COR-L47 (cell line): ENCODE measurements around the gene PTPRD.

ENCODE experiments used
- DNase-seq: peaks from one replicate; lab custom pipeline; 2025; lab: John Stamatoyannopoulos, UW

PTPRD gene

GRCh38 chr9:8382777-8383527 lies 2229.8 kb downstream of the PTPRD start:
- DNase-seq = no peak

- DNase-seq = no peak
Measured at GRCh38 chr9:8382266-8382665, 2230.5 kb downstream of the PTPRD start.

- DNase-seq = no peak
Measured at GRCh38 chr9:8381601-8382000, 2231.2 kb downstream of the PTPRD start.

GRCh38 chr9:8374471-8374870 lies 2238.3 kb downstream of the PTPRD start:
- DNase-seq = no peak

- no peak for DNase-seq
Measured at GRCh38 chr9:8371686-8372085, 2241.1 kb downstream of the PTPRD start.

GRCh38 chr9:8366161-8366926 lies 2246.5 kb downstream of the PTPRD start:
- no peak for DNase-seq

- no peak for DNase-seq
Measured at GRCh38 chr9:8365466-8366160, 2247.2 kb downstream of the PTPRD start.

GRCh38 chr9:8365029-8365428 lies 2247.8 kb downstream of the PTPRD start:
- DNase-seq = no peak

GRCh38 chr9:8364026-8364752 lies 2248.6 kb downstream of the PTPRD start:
- DNase-seq = no peak

GRCh38 chr9:8362250-8362649 lies 2250.6 kb downstream of the PTPRD start:
- DNase-seq = no peak

- DNase-seq = no peak
Measured at GRCh38 chr9:8361364-8361763, 2251.4 kb downstream of the PTPRD start.

GRCh38 chr9:8356406-8356805 lies 2256.4 kb downstream of the PTPRD start:
- DNase-seq = no peak

- DNase-seq = no peak
Measured at GRCh38 chr9:8351436-8351835, 2261.4 kb downstream of the PTPRD start.

- DNase-seq = no peak
Measured at GRCh38 chr9:8349901-8350300, 2262.9 kb downstream of the PTPRD start.

GRCh38 chr9:8349376-8349775 lies 2263.4 kb downstream of the PTPRD start:
- DNase-seq = no peak

- DNase-seq = no peak
Measured at GRCh38 chr9:8348756-8349155, 2264.0 kb downstream of the PTPRD start.

GRCh38 chr9:8346296-8346695 lies 2266.5 kb downstream of the PTPRD start:
- no peak for DNase-seq

- DNase-seq = no peak
Measured at GRCh38 chr9:8338767-8339510, 2273.9 kb downstream of the PTPRD start.

- DNase-seq = no peak
Measured at GRCh38 chr9:8337834-8338766, 2274.7 kb downstream of the PTPRD start.

GRCh38 chr9:8332871-8333270 lies 2279.9 kb downstream of the PTPRD start:
- no peak for DNase-seq

- DNase-seq = no peak
Measured at GRCh38 chr9:8332331-8332650, 2280.5 kb downstream of the PTPRD start.
